OCI-LY1 (cell line): ENCODE results near the gene CEP164.

Experiments used
- EZH2 ChIP-seq: fragments of 200-600 bp; sonication (generic), shearing (Covaris generic); IDR thresholded peaks from 2 replicates; pipeline ENCODE4 v1.8.0; 2017; ENCODE audit warnings: borderline replicate concordance, mixed run types, mild to moderate bottlenecking, antibody characterized with exemption, low read length, moderate library complexity, mixed read lengths
- TF ChIP-seq, protein P1 (sequence below): fragments of 200-600 bp; sonication (generic), shearing (Covaris generic); IDR thresholded peaks from 2 replicates; pipeline ENCODE4 v1.5.1; 2017; ENCODE audit warnings: mild to moderate bottlenecking, antibody characterized with exemption, low read length, moderate library complexity, mixed read lengths

DNA sequence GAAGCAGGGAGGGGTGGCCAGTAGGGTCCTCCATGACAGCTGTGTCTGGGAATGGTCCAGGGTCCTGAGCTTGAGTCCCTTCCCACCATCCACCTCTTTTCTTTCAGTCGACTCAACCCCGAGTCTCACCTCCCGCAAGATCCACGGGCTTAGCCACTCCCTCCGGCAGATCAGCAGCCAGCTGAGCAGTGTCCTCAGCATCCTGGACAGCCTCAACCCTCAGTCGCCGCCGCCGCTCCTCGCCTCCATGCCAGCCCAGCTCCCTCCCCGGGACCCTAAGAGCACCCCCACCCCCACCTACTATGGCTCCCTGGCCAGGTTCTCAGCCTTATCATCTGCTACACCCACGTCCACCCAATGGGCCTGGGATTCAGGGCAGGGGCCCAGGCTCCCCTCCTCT is 81.9 kb downstream of the CEP164 start:
- TF ChIP-seq, protein P1, sequence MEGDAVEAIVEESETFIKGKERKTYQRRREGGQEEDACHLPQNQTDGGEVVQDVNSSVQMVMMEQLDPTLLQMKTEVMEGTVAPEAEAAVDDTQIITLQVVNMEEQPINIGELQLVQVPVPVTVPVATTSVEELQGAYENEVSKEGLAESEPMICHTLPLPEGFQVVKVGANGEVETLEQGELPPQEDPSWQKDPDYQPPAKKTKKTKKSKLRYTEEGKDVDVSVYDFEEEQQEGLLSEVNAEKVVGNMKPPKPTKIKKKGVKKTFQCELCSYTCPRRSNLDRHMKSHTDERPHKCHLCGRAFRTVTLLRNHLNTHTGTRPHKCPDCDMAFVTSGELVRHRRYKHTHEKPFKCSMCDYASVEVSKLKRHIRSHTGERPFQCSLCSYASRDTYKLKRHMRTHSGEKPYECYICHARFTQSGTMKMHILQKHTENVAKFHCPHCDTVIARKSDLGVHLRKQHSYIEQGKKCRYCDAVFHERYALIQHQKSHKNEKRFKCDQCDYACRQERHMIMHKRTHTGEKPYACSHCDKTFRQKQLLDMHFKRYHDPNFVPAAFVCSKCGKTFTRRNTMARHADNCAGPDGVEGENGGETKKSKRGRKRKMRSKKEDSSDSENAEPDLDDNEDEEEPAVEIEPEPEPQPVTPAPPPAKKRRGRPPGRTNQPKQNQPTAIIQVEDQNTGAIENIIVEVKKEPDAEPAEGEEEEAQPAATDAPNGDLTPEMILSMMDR = no peak
- no peak for TF ChIP-seq EZH2
